Measurements from ENCODE around the gene ZNF286A.
"Not testable (repeated sequence)": the region's sequence is repeated elsewhere in the genome, so short reads cannot be mapped to it uniquely, and the experiment has no call there.

ZNF286A gene

GRCh38 chr17:15660077-15660476, 39.5 kb upstream of the ZNF286A start:
- H3K27me3 ChIP-seq (replicated peaks; ENCODE audit: control insufficient read depth, insufficient read depth, low read length), result no peaks in the 10 kb centered on the region
- H3K9ac ChIP-seq (ENCODE audit: low read length), result no peak overlapping the region
- no peak for DNase-seq (ENCODE audit: low read depth)
- no peak overlapping the region for H3K4me3 ChIP-seq (ENCODE audit: low read length)
- no peaks in the 10 kb centered on the region for H3K9me3 ChIP-seq (ENCODE audit: control insufficient read depth, low read length)
- H3K36me3 ChIP-seq (ENCODE audit: control insufficient read depth, insufficient read depth, low read length, severe bottlenecking), result peaks cover 7% of the 10 kb centered on the region
- peaks cover 3% of the 10 kb centered on the region for H3K4me1 ChIP-seq (ENCODE audit: control insufficient read depth, insufficient read depth, low read length)

GRCh38 chr17:15662681-15663080, 36.9 kb upstream of the ZNF286A start:
- DNase-seq (ENCODE audit: low read depth), result no peak
- H3K27me3 ChIP-seq (replicated peaks; ENCODE audit: control insufficient read depth, insufficient read depth, low read length), result no peaks in the 10 kb centered on the region
- no peaks in the 10 kb centered on the region for H3K9me3 ChIP-seq (ENCODE audit: control insufficient read depth, low read length)
- H3K4me3 ChIP-seq (ENCODE audit: low read length), result no peak overlapping the region
- peaks cover 7% of the 10 kb centered on the region for H3K36me3 ChIP-seq (ENCODE audit: control insufficient read depth, insufficient read depth, low read length, severe bottlenecking)
- no peak overlapping the region for H3K9ac ChIP-seq (ENCODE audit: low read length)
- H3K4me1 ChIP-seq (ENCODE audit: control insufficient read depth, insufficient read depth, low read length), result peaks cover 3% of the 10 kb centered on the region

DNA sequence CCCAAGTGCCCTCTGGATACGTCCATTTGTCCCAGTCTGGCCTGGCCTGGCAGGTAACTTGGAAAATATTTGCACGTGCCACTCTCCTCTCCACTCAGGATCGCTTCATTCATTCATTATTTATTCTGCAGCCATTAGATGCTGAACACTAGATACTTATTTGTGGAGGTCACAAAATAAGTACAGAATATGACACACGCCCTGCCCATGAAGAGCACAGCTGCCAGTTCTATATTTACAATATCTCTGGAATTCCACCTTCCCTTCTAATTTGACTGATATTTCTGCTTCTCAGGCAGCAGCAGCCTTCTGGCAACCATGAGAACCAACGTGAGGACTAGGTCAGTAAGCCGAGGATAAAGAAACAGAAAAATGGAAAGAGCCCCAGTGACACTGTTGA, 36.4 kb upstream of the ZNF286A start:
- Histone ChIP-seq H3K27me3 (replicated peaks; ENCODE audit: control insufficient read depth, insufficient read depth, low read length) (no peaks in the 10 kb centered on the region), H3K4me3 (ENCODE audit: low read length) (no peak overlapping the region), H3K9me3 (ENCODE audit: control insufficient read depth, low read length) (no peaks in the 10 kb centered on the region), H3K4me1 (ENCODE audit: control insufficient read depth, insufficient read depth, low read length) (peaks cover 3% of the 10 kb centered on the region), H3K36me3 (ENCODE audit: control insufficient read depth, insufficient read depth, low read length, severe bottlenecking) (peaks cover 9% of the 10 kb centered on the region), H3K9ac (ENCODE audit: low read length) (no peak overlapping the region)
- DNase-seq (ENCODE audit: low read depth), result no peak

GRCh38 chr17:15663691-15664090, 35.9 kb upstream of the ZNF286A start:
- Histone ChIP-seq H3K27me3 (replicated peaks; ENCODE audit: control insufficient read depth, insufficient read depth, low read length) (no peaks in the 10 kb centered on the region), H3K4me3 (ENCODE audit: low read length) (no peak overlapping the region), H3K4me1 (ENCODE audit: control insufficient read depth, insufficient read depth, low read length) (peaks cover 3% of the 10 kb centered on the region), H3K36me3 (ENCODE audit: control insufficient read depth, insufficient read depth, low read length, severe bottlenecking) (peaks cover 9% of the 10 kb centered on the region), H3K9ac (ENCODE audit: low read length) (no peak overlapping the region), H3K9me3 (ENCODE audit: control insufficient read depth, low read length) (no peaks in the 10 kb centered on the region)
- no peak for DNase-seq (ENCODE audit: low read depth)

DNA sequence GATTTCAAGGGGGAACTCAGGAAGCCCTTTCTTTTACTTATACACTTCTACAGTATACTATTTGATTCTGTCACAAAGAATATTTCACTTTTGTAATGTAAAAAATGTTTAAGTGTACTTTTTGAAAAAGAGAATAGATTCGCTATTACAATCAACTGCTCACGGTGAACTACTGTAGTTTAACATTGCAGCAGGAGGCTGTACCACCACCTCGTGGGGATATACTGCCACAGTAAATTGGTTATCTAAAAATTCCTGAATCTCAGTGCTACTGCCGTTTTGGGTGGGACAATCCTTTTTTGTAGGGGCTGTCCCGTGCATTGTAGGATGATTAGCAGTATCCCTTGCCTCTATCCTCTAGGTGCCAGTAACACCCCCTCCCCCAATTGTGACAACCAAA, 30.0 kb upstream of the ZNF286A start:
- H3K27me3 ChIP-seq (replicated peaks; ENCODE audit: control insufficient read depth, insufficient read depth, low read length); H3K4me3 ChIP-seq (ENCODE audit: low read length); DNase-seq (ENCODE audit: low read depth); H3K4me1 ChIP-seq (ENCODE audit: control insufficient read depth, insufficient read depth, low read length); H3K36me3 ChIP-seq (ENCODE audit: control insufficient read depth, insufficient read depth, low read length, severe bottlenecking); H3K9me3 ChIP-seq (ENCODE audit: control insufficient read depth, low read length); H3K9ac ChIP-seq (ENCODE audit: low read length): not testable (repeated sequence)

- not testable (repeated sequence) for H3K36me3 ChIP-seq (ENCODE audit: control insufficient read depth, insufficient read depth, low read length, severe bottlenecking); H3K4me1 ChIP-seq (ENCODE audit: control insufficient read depth, insufficient read depth, low read length); H3K9me3 ChIP-seq (ENCODE audit: control insufficient read depth, low read length); H3K9ac ChIP-seq (ENCODE audit: low read length); H3K4me3 ChIP-seq (ENCODE audit: low read length); H3K27me3 ChIP-seq (replicated peaks; ENCODE audit: control insufficient read depth, insufficient read depth, low read length); DNase-seq (ENCODE audit: low read depth)
Measured at GRCh38 chr17:15674640-15675039, 24.9 kb upstream of the ZNF286A start.

DNA sequence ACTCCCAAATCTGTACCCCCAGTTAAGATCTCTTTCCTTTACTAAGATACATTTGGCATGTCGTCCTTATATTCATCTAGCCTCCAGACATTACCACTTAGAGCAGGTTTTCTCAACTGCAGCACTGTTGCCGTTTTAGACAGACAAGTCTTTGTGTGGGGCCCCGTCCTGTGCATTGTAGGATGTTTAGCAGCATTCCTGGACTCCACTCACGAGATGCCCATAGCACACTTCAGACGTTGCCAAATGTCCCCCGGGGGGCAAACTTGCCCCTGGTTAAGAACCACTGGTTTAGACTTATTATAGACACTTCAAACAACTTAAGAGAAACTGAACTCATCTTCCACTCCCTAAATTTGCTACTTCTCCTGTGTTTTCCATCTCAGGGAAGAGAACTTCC, 23.6 kb upstream of the ZNF286A start:
- H3K9me3 ChIP-seq (ENCODE audit: control insufficient read depth, low read length); DNase-seq (ENCODE audit: low read depth); H3K27me3 ChIP-seq (replicated peaks; ENCODE audit: control insufficient read depth, insufficient read depth, low read length): not testable (repeated sequence)

DNA sequence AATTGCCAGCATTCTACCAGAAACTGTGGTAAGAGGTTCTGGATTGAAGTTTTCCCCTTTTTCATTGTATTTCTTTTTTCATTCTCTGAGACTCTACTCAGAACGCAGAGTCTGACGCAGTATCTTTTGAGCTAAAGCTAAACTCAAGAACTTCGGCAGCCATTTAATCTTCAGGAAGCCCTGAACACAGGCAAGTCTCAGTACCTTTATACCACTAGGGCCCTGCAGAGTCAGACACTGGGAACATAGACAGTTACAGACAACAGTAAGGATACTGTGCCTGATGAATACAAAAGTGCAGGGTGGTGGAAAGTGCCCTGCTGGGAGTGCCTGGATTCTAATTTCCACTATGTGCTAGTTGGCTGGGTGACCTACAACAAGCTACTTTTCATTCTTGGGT, 16.4 kb upstream of the ZNF286A start:
- H3K36me3 ChIP-seq (ENCODE audit: control insufficient read depth, insufficient read depth, low read length, severe bottlenecking); H3K4me1 ChIP-seq (ENCODE audit: control insufficient read depth, insufficient read depth, low read length); H3K9me3 ChIP-seq (ENCODE audit: control insufficient read depth, low read length); DNase-seq (ENCODE audit: low read depth); H3K9ac ChIP-seq (ENCODE audit: low read length); H3K27me3 ChIP-seq (replicated peaks; ENCODE audit: control insufficient read depth, insufficient read depth, low read length): not testable (repeated sequence)
- H3K4me3 ChIP-seq (ENCODE audit: low read length), result peak overlapping the region; percentile 78

More for the DNA sequence above, 23.6 kb upstream of the ZNF286A start:
- H3K4me3 ChIP-seq (ENCODE audit: low read length); H3K36me3 ChIP-seq (ENCODE audit: control insufficient read depth, insufficient read depth, low read length, severe bottlenecking); H3K9ac ChIP-seq (ENCODE audit: low read length); H3K4me1 ChIP-seq (ENCODE audit: control insufficient read depth, insufficient read depth, low read length): not testable (repeated sequence)

DNA sequence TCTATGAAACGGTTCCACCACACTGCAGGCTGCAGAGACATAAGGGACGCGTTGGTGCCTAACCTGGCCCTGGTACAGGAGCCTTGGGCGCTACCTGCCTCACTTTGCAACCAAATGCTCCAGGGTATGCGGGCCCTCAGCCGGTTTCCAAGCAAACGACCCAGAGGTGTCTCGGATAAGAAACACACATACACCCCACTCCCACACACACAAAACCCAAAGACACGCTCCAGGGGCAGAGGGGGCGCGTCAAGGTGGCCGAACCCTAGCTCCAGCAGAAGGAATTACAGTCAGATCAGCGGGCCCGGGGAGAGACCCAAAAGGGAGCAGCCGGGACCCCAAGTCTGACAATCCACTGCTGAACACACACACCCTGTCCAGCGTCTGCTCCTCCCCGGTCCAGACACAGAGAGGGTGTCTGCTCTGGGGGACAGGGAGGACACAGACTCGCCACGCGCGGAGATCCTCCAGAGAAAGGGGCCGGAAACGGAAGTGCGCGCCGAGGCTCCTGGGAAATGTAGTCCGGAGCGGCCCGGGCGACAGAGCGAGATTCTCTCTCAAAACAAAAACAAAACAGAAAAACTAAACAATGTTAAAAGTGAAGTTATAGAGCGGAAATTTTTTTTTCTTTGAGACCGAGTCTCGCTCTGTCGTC, 15.6 kb upstream of the ZNF286A start, which contains the start of gene TRIM16:
TSS of gene TRIM16 (minus strand) at position 488 of the 655 bp plus-strand sequence. CDS start 32,702 bp downstream, outside the sequence.
- H3K4me1 ChIP-seq (ENCODE audit: control insufficient read depth, insufficient read depth, low read length); H3K27me3 ChIP-seq (replicated peaks; ENCODE audit: control insufficient read depth, insufficient read depth, low read length); H3K9me3 ChIP-seq (ENCODE audit: control insufficient read depth, low read length); H3K36me3 ChIP-seq (ENCODE audit: control insufficient read depth, insufficient read depth, low read length, severe bottlenecking): not testable (repeated sequence)
- peak; percentile 88 for DNase-seq (ENCODE audit: low read depth)
- Histone ChIP-seq H3K4me3 (ENCODE audit: low read length) (peak within 1 kb of the TSS; percentile 78), H3K9ac (ENCODE audit: low read length) (peak within 1 kb of the TSS; percentile 84)

GRCh38 chr17:15687494-15687893, 12.1 kb upstream of the ZNF286A start:
- DNase-seq (ENCODE audit: low read depth); H3K4me1 ChIP-seq (ENCODE audit: control insufficient read depth, insufficient read depth, low read length); H3K36me3 ChIP-seq (ENCODE audit: control insufficient read depth, insufficient read depth, low read length, severe bottlenecking); H3K9ac ChIP-seq (ENCODE audit: low read length); H3K4me3 ChIP-seq (ENCODE audit: low read length); H3K9me3 ChIP-seq (ENCODE audit: control insufficient read depth, low read length); H3K27me3 ChIP-seq (replicated peaks; ENCODE audit: control insufficient read depth, insufficient read depth, low read length): not testable (repeated sequence)

DNA sequence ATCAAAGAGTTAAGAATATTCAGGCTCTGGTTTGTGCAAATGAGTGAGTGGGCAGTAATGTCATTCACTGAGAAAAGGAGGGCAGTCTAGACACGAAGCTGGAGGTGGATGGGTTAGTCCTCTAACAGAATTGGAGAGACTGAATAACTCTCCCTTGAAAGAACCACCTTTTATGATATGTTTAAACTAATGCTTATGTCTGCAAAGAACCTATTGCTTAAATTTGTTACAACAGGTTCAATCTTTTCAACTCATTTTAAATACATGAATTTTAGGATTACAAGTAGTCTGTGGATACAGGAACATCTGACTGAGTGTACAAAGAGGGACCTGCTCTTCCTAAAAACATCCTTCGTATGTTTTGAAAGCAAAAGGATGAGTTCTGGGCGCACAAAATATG, 585 bp upstream of the ZNF286A start:
- H3K4me1 ChIP-seq (ENCODE audit: control insufficient read depth, insufficient read depth, low read length); H3K27me3 ChIP-seq (replicated peaks; ENCODE audit: control insufficient read depth, insufficient read depth, low read length); H3K36me3 ChIP-seq (ENCODE audit: control insufficient read depth, insufficient read depth, low read length, severe bottlenecking); H3K9me3 ChIP-seq (ENCODE audit: control insufficient read depth, low read length): not testable (repeated sequence)
- Histone ChIP-seq H3K9ac (ENCODE audit: low read length) (peak overlapping the region; percentile 81), H3K4me3 (ENCODE audit: low read length) (peak overlapping the region; percentile 82)
- peak; percentile 16 for DNase-seq (ENCODE audit: low read depth)

- not testable (repeated sequence) for H3K9me3 ChIP-seq (ENCODE audit: control insufficient read depth, low read length); H3K4me1 ChIP-seq (ENCODE audit: control insufficient read depth, insufficient read depth, low read length); DNase-seq (ENCODE audit: low read depth); H3K27me3 ChIP-seq (replicated peaks; ENCODE audit: control insufficient read depth, insufficient read depth, low read length); H3K36me3 ChIP-seq (ENCODE audit: control insufficient read depth, insufficient read depth, low read length, severe bottlenecking)
- H3K9ac ChIP-seq (ENCODE audit: low read length), result peak overlapping the region; percentile 75
- H3K4me3 ChIP-seq (ENCODE audit: low read length), result peak overlapping the region; percentile 82
Measured at GRCh38 chr17:15699937-15700336, 385 bp downstream of the ZNF286A start.

All from adipocyte (in vitro differentiated cells).